Measurements from ENCODE around the gene PCDH1. TPM values are rescaled to one million over a fixed set of nuclear protein-coding genes. Genes with fewer than 3 reads are reported as not detected.
A peak's percentile ranks its signal among the peaks of the same experiment; 100 is the strongest.

PCDH1 gene
- total and polyA plus RNA-seq, 2 donors (not counting 3 experiments of a cell fraction or from before 2014, with no cell fraction given): 113 to 136 TPM

DNA sequence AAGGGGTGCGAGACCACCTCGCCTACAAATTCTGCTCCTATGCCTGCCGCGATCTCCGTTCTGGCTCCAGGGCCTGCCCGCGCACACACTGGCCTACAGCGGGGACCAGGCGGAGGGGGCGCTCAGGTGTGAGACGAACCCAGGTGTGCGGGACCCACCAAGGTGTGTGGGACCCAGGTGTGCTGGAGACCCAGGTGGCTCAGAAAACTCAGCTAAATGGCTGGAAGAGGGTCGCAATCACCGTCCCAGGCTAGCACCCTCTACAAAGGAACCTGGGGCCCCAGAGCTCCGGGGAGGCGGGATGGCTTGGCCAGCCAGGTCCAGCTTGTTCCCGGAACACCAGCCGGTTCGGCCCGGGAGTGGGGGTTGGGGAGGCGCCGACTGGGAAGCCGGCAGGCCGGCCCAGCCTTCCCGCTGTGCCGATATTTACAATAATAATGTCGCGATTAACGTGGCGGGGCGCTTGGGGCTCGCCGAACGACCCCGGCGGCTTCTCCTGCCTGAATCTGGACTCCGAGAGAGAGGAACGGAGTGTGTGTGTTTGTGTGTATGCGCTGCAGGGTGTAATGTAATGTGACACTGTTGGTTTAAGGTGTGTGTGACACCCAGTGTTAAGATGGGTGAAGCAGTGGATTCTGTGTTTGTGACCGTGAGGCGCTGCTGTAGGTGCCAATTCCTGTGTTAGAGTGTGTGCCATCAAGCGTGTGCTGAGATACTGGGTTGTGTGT, 1.4 kb downstream of the PCDH1 start:
- DNase-seq (ENCODE audit: low read depth, low spot score): peak; percentile 47
- TF ChIP-seq EZH2 (IDR thresholded peaks at IDR 0.05; ENCODE audit: borderline replicate concordance, low read depth, low read length, severe bottlenecking) (no peak), GATA2 (IDR thresholded peaks at IDR 0.05; ENCODE audit: insufficient read depth, insufficient read length, low read depth, low read length) (no peak), JUN (IDR thresholded peaks at IDR 0.05; ENCODE audit: borderline replicate concordance, insufficient read depth, insufficient read length, low read depth) (no peak), MYC (IDR thresholded peaks at IDR 0.05; ENCODE audit: low read depth, low read length) (no peak)
- Histone ChIP-seq H3K27me3 (ENCODE audit: control insufficient read depth in 2 of 2, insufficient read depth in 2 of 2, low read length in 2 of 2) (peaks cover 11 to 12% of the 10 kb centered on the region in 2 experiments), H3K4me2 (ENCODE audit: insufficient read depth, low read length) (peak overlapping the region; percentile 71), H3K36me3 (ENCODE audit: control insufficient read depth in 2 of 2, extremely low read depth in 1 of 2, insufficient read depth in 2 of 2, low read length in 2 of 2) (no peaks in the 10 kb centered on the region), H4K20me1 (replicated peaks; ENCODE audit: control insufficient read depth, extremely low read depth, insufficient read depth, low read length) (no peaks in the 10 kb centered on the region), H3K4me1 (ENCODE audit: control insufficient read depth, extremely low read depth, insufficient read depth, low read length) (peaks cover 29% of the 10 kb centered on the region), H3K4me3 (replicated peaks in 1 of 3; ENCODE audit: insufficient read depth in 1 of 3, low read depth in 1 of 3, low read length in 3 of 3) (peak overlapping the region; percentile 32 to 65 (median 59)), H2AFZ (ENCODE audit: low read depth, low read length) (no peak overlapping the region), H3K27ac (ENCODE audit: insufficient read depth, low read depth, low read length) (peak overlapping the region; percentile 4), H3K9me3 (replicated peaks; ENCODE audit: control insufficient read depth, insufficient read depth, low read length) (no peaks in the 10 kb centered on the region), H3K79me2 (ENCODE audit: control insufficient read depth, insufficient read depth, low read length) (peaks cover 56% of the 10 kb centered on the region), H3K9me1 (replicated peaks; ENCODE audit: control insufficient read depth, extremely low read depth, insufficient read depth, low read length) (no peaks in the 10 kb centered on the region), H3K9ac (replicated peaks; ENCODE audit: extremely low read depth, insufficient read depth, low read length) (peak overlapping the region; percentile 68)
- FAIRE-seq: peak; percentile 53
- dilution Hi-C loops (cut with MboI; ENCODE audit: extremely low pct_ligation_motif_present, low sequenced_read_pairs) (loop anchor here (25.0 kb wide), 1 partner anchor 139 kb away; no protein-coding TSS in a partner anchor), intact Hi-C loops (cut with micrococcal nuclease) (loop anchor here (5.0 kb wide), 1 partner anchor 39 kb away; no protein-coding TSS in a partner anchor)
- ChIA-PET POLR2A (no interaction called here), CTCF (interaction anchor here (0.7 to 8.4 kb wide), 5 partner anchors 18 to 182 kb away, joined by 3 to 233 read pairs (median 165); partner anchors contain the start of gene PCDH12)
- TSS peak; percentile 62 for BruUV-seq (replicated peaks)
